Central memory CD4-positive, alpha-beta T cell (primary cell): ENCODE results near the gene CCDC70.

Experiments
- DNase-seq: peaks from one replicate; pipeline ENCODE4 v3.0.0; 2022

CCDC70 gene

DNA sequence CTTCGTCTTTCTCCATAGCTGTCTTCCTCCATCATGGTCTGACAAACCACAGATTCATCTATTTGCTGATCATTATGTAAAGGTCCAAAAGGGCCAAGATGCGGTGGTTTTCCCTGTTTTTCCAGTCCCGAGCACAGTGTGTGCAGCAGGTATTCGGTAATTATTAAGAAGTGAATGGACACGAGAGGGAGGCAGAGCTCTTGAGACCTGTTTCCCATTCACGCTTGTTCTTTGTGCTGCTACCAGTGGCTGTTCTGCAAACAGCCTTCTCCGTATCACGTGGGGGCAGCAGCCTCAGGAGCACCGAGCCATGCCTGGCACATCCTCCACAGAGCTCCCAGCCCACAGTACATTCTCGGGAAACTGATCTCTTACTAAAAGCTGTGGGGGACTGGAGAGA, 50.3 kb downstream of the CCDC70 start:
- DNase-seq = no peak

DNA sequence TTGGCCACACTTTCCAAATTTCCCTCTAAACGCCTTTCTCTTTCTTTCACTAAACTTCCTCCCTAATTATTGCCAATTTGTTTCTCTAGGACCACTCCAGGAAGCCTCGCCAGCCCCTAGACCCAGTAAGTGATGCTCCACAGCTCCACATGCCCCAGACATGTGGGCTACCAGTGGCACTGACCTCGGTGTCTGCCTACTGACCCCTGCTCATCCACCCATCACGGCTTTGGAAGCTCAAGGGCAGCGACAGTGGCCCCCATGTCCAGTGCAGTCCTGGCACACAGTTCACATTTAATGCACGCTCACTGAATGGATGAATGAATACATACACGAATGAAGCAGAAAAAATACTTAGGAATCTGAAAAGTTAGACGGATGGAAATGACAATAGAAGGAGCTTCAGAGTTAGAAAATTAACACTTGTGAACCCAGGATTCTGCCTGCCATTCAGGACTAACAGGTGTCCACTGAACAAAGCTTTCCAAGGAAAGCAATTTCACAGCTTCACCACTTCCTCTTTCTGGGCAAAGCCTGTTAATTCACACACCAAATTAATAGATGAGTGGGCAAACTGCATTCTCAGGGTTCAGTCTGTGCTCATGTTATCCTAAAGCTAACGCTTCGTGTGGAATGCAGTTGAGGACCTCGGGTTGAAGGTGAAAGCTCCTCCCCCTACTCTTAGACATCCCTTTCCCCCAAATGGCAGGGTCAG, 50.9 kb downstream of the CCDC70 start:
- DNase-seq = no peak

DNA sequence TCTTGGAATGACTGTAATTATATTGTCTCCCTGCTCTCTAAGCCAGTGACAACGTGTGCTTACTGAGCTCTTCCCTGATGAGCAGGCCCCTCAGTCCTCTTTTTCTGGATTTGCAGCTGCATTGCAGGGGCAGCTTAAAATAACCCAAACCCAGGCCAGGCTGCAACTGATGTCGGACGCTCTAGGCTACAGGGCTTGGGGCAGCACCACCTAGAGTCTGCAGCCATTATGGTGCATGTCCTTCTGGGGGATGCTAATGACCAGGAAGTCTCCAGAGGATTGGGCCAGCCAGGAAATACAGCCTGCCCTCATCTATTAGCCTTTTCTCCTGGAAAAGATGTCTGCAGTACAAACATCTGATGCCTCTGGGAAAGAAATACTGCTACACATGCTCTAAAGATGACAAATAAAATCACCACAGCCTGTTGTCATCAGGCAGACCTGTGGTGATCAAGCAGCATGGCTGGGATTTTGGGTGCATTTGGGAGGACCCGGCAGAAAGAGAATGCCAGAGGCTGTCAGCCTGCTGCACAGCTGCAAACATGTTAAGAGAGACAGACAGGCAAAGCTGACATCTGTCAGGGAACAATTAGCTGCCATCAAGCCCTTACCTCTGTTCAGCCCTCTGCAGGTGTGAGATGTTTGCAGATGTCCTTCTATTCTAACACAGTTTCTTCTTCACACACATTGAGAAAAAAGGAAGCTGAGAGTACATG, 51.8 kb downstream of the CCDC70 start:
- no peak for DNase-seq

DNA sequence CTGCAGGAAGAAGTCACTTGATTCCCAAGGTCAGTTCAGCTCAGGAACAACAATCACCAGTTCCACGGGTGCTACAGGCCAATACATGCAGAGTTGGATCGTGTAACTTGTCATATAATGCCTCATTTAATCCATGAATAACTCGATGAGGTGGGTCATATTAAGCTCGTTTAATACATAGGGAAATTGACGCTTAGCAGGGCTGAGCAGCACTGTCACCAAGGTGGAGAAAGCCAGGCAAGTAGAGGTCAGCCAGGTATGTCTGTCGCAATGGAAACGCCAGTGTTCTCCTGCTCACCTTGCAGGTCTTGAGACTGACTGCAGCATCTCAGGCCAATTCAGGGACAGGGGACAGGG, 52.3 kb downstream of the CCDC70 start:
- DNase-seq = no peak
